ENCODE measurements around the gene ABCB6. TPM values are rescaled to one million over a fixed set of nuclear protein-coding genes. Genes with fewer than 3 reads are reported as not detected.

ABCB6 gene
- total and polyA plus RNA-seq, 2 of the 8 experiments (the other 6 are each of a cell fraction or from before 2014, with no cell fraction given): 44.9 to 50.6 TPM

GRCh38 chr2:219228911-219229304 is 10.2 kb upstream of the ABCB6 start:
- H3K36me3 ChIP-seq (ENCODE audit: control insufficient read depth in 2 of 4, insufficient read depth in 4 of 4, low read length in 3 of 4): peaks cover 18 to 48% (median 36%) of the 10 kb centered on the region in 4 experiments
- CTCF ChIA-PET (ENCODE audit: partially characterized antibody): interaction anchor here (0.7 to 4.9 kb wide), 5 partner anchors 16 to 65 kb away, joined by 3 to 23 read pairs (median 4); partner anchors contain the start of genes GLB1L and STK16
- no peak for TF ChIP-seq CHD2 (IDR thresholded peaks at IDR 0.05; ENCODE audit: low read length)
- 0 out of 2 replicates have a peak, but pooled peaks have one; percentile 30 for TF ChIP-seq KDM5A (IDR thresholded peaks at IDR 0.05; ENCODE audit: low read length)
- H3K9me3 ChIP-seq (ENCODE audit: insufficient read depth in 2 of 2, low read depth in 1 of 2, low read length in 1 of 2): no peaks in the 10 kb centered on the region
- POLR2A ChIA-PET (ENCODE audit: partially characterized antibody): interaction anchor here (0.9 to 4.6 kb wide), 10 partner anchors 9 to 102 kb away, joined by 3 to 57 read pairs (median 8); partner anchors contain the start of genes ABCB6, CNPPD1, DNAJB2 and GLB1L
- peak overlapping the region; percentile 52 for H3K56ac ChIP-seq (replicated peaks; ENCODE audit: insufficient read length, low read depth, low read length)
- H2BK20ac ChIP-seq (ENCODE audit: low read length): no peak overlapping the region
- WGBS, 2 experiments (ENCODE audit: extremely low coverage in 1 of 2, insufficient coverage in 1 of 2, insufficient read length in 1 of 2, insufficient replicate concordance in 2 of 2, low coverage in 1 of 2, low lambda C conversion rate in 2 of 2, missing lambda C conversion rate in 1 of 2): 9% methylated on average over 17 of the region's 19 CpGs; no CpG with 5 or more reads in 1 of the 2 experiments
- no peak overlapping the region; the same call in 1 of the 2 replicates for H2BK5ac ChIP-seq (ENCODE audit: low read depth, low read length)
- no peaks in the 10 kb centered on the region; a peak in 1 of 7 replicates for H3K27me3 ChIP-seq (replicated peaks in 1 of 4; ENCODE audit: control insufficient read depth in 3 of 4, extremely low read depth in 1 of 4, insufficient read depth in 3 of 4, low read length in 3 of 4)
- H3K27ac ChIP-seq (ENCODE audit: low read depth, low read length): peak overlapping the region; percentile 71; the same call in 1 of the 2 replicates
- no peak overlapping the region for H2BK12ac ChIP-seq (ENCODE audit: low read depth, low read length)
- no peak overlapping the region for H4K8ac ChIP-seq (ENCODE audit: extremely low read depth, insufficient read depth, low read length)
- H3K18ac ChIP-seq (ENCODE audit: extremely low read depth, low read length): no peak overlapping the region; the same call in 1 of the 2 replicates
- no peak overlapping the region for H2BK15ac ChIP-seq (ENCODE audit: low read length)
- FAIRE-seq (no peak), DNase-seq (ENCODE audit: low read depth in 1 of 2, low spot score in 2 of 2) (no peak)
- H3K14ac ChIP-seq (ENCODE audit: insufficient read length): no peak overlapping the region
- peaks cover 7% of the 10 kb centered on the region; the same call in 1 of the 2 replicates for H3K23me2 ChIP-seq (ENCODE audit: low read depth, low read length)
- H3K4me2 ChIP-seq (ENCODE audit: insufficient read depth in 1 of 2, low read depth in 2 of 2, low read length in 2 of 2): peak overlapping the region; percentile 85 to 91
- H4K20me1 ChIP-seq (replicated peaks in 1 of 2; ENCODE audit: control insufficient read depth in 1 of 2, insufficient read depth in 2 of 2, low read length in 2 of 2): peaks cover 0 to 3% of the 10 kb centered on the region in 2 experiments
- H2BK120ac ChIP-seq (replicated peaks; ENCODE audit: low read depth, low read length): no peak overlapping the region
- H2AFZ ChIP-seq (ENCODE audit: low read length): no peak overlapping the region
- no peak overlapping the region for H4K5ac ChIP-seq (ENCODE audit: insufficient read length, low read depth, low read length)
- H3K9ac ChIP-seq (replicated peaks in 1 of 4; ENCODE audit: extremely low read depth in 1 of 4, low read depth in 3 of 4, low read length in 3 of 4): peak overlapping the region; percentile 9 to 68 (median 41); a peak in 6 of 7 replicates
- no peaks in the 10 kb centered on the region; the same call in 1 of the 2 replicates for H3K79me1 ChIP-seq (ENCODE audit: low read depth, low read length)
- peak overlapping the region; percentile 32 for H3K4ac ChIP-seq (replicated peaks; ENCODE audit: insufficient read length, low read depth, low read length)
- H3K4me3 ChIP-seq (ENCODE audit: extremely low read depth in 1 of 4, insufficient read depth in 2 of 4, low read depth in 3 of 4, low read length in 4 of 4): peak overlapping the region; percentile 82 to 97 (median 92)
- no peak overlapping the region for H3K23ac ChIP-seq (ENCODE audit: insufficient read length)
- H2AK5ac ChIP-seq (ENCODE audit: low read depth, low read length): no peak overlapping the region
- no peak overlapping the region for H4K91ac ChIP-seq (replicated peaks; ENCODE audit: insufficient read length, low read length)
- H3K4me1 ChIP-seq (replicated peaks in 1 of 4; ENCODE audit: control insufficient read depth in 3 of 4, insufficient read depth in 4 of 4, low read length in 3 of 4): peaks cover 0 to 6% (median 3%) of the 10 kb centered on the region in 4 experiments; a peak in 5 of 7 replicates
- peaks cover 0 to 12% of the 10 kb centered on the region in 2 experiments; a peak in 2 of 4 replicates for H3K79me2 ChIP-seq (ENCODE audit: control insufficient read depth in 1 of 2, insufficient read depth in 2 of 2, low read length in 2 of 2)

All from H1 (cell line).